GM12875 (cell line): ENCODE measurements around the gene POLR1D.
"Not testable (repeated sequence)": the region's sequence is repeated elsewhere in the genome, so short reads cannot be mapped to it uniquely, and the experiment has no call there.

Experiments used
- H3K4me3 ChIP-seq: one replicate; pipeline ENCODE4 v1.5.1; 2011; ENCODE audit warnings: low read depth, low read length, control low read depth
- TF ChIP-seq, protein P1 (sequence below): IDR thresholded peaks from 2 replicates; pipeline ENCODE4 v1.5.1; 2011; ENCODE audit warnings: low read depth, mild to moderate bottlenecking, control low read depth, inconsistent platforms, low read length, moderate library complexity, borderline replicate concordance; ENCODE audit not compliant: insufficient read depth

POLR1D gene

DNA sequence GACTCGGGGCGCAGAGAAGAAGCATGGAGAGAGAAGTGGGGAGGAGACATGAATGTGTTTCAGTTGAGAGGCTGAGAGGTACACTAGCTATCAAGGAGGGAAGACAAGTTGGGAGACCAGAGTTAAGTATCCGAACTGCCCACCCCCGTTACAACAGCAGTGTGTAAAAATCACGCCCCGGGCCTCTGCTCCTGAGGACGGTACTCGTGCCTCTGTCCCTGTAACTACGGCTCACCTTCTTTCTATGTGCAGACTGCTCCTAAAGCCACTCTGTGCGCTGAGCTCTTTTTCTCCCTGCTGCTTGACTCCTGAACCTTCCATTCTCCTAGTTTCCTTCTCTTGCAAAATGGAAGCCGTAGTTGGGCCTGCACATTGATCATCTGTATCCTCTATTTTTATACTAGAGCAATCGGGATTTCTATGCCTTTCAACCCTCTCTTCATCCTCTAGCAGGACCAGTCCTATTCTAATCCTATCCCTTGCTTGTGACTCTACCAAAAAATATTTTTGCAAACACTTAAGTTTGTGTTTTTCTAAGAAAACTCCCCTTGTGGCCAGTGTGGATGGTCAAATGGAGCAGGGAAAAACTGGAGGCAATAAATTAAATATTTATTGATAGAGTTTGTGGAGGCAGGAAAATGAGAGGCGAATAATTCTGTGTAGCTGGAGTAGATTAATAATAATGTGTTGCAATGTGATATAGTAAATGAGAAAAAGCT lies 569 bp downstream of the POLR1D start:
- TF ChIP-seq, protein P1, sequence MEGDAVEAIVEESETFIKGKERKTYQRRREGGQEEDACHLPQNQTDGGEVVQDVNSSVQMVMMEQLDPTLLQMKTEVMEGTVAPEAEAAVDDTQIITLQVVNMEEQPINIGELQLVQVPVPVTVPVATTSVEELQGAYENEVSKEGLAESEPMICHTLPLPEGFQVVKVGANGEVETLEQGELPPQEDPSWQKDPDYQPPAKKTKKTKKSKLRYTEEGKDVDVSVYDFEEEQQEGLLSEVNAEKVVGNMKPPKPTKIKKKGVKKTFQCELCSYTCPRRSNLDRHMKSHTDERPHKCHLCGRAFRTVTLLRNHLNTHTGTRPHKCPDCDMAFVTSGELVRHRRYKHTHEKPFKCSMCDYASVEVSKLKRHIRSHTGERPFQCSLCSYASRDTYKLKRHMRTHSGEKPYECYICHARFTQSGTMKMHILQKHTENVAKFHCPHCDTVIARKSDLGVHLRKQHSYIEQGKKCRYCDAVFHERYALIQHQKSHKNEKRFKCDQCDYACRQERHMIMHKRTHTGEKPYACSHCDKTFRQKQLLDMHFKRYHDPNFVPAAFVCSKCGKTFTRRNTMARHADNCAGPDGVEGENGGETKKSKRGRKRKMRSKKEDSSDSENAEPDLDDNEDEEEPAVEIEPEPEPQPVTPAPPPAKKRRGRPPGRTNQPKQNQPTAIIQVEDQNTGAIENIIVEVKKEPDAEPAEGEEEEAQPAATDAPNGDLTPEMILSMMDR: no peak
- H3K4me3 ChIP-seq: peak overlapping the region; percentile 87

DNA sequence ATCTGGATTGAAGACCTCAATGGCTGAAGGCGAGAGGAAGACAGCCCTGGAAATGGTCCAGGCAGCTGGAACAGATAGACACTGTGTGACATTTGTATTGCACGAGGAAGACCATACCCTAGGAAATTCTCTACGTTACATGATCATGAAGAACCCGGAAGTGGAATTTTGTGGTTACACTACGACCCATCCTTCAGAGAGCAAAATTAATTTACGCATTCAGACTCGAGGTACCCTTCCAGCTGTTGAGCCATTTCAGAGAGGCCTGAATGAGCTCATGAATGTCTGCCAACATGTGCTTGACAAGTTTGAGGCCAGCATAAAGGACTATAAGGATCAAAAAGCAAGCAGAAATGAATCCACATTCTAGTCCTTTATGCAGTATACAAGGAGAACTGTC lies 1.2 kb downstream of the POLR1D start:
- H3K4me3 ChIP-seq: peak overlapping the region; percentile 87
- TF ChIP-seq, protein P1: no peak

DNA sequence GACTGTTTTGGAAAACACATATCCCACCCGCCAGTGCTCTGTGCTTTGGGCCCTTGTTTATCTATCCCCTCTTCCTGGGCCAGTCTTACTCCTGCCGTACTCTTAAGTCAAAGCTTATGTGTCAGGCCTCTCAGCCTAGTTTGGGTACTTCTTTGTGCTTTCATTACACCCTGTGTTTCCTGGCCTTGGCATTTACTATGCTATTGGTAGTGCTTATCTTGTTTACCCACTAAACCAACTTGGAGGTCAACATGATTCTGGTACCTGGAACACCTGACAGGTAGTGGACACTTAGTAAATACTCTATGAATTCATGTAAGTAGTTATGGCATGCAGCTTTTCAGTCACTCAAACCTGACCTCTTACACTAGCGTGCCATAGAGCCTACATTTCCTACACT lies 2.4 kb downstream of the POLR1D start:
- H3K4me3 ChIP-seq: no peak overlapping the region
- TF ChIP-seq, protein P1: no peak

DNA sequence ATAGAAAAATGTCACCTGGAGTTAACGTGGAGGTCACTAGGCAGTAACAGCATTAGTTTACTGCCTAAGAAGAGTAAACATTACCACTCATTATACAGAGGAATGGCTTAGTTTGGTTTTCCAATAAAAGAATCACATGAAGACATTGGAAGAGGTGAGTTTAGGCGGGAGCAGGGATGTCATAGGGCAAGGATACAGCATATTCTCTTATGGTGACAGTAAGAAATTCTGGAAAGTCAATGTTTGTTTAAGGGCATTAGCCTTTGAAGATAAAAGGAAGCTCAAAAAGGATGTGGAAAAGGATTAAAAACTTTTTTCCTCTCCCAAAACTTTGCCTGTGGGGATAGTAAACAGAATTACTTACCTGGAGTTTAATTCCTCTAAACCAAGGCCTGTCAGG lies 4.1 kb downstream of the POLR1D start:
- TF ChIP-seq, protein P1: no peak
- no peak overlapping the region for H3K4me3 ChIP-seq

DNA sequence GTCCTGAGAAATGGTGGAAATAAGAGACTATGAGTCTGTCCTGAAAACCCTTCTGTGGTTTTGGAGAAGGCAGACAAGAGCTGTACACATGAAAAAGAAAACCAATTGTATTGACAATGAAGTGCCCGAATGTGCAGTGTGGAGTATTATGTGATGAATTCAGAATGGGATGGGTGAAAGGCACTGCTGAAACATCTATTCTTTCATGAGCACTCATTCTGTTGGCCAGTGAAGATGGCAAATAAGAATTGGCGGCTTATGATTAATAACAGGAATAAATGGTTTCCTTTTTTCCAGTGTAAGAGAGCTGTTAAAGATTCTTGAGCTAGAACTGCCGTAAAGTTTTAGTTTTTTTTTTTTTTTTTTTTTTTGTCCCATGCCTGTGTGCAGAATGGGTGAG lies 5.7 kb downstream of the POLR1D start:
- H3K4me3 ChIP-seq: no peak overlapping the region
- TF ChIP-seq, protein P1: no peak

DNA sequence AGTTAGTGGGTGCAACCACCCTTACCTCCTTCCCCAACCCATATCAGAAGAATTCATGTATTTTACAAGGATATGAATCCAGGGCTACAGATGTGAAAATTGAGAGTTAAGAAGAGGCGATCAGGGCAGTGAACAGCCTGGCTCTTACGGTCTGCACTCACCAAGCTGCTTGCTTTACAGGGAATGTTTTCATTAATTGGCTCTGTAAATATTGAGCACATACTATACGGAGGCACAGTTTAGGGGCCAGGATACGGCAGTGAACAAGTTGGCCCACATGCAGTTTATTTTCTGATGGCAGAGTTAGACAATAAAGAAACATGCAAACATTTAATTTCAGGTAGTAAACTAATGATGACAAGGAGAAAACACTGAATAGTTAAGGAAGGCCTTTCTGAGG lies 6.4 kb downstream of the POLR1D start:
- H3K4me3 ChIP-seq: no peak overlapping the region
- TF ChIP-seq, protein P1: no peak

DNA sequence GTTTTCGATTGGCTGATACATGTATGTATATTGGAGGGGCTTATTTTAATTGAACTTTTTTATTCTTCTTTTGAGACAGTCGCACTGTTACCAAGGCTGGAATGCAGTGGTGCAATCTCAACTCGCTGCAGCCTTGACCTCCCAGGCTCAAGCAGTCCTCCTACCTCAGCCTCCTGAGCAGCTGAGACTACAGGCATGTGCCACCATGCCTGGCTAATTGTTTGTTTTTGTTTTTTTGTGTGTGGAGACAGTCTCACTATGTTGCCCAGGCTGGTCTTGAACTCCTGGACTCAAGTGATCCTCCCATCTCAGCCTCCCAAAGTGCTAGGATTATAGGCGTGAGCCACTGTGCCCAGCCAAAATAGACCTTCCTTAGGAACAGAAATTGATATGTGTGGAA lies 7.1 kb downstream of the POLR1D start:
- not testable (repeated sequence) for H3K4me3 ChIP-seq
